GM19455 (cell line): ENCODE measurements around the gene CMTM8.
A peak's percentile ranks its signal among the peaks of the same experiment; 100 is the strongest.

ENCODE experiments used
- ATAC-seq: cut with Tn5 transposase; IDR thresholded peaks from one replicate; pipeline ENCODE4 v1.9.1; 2021; ENCODE audit not compliant: unreplicated experiment

The CMTM8 gene

DNA sequence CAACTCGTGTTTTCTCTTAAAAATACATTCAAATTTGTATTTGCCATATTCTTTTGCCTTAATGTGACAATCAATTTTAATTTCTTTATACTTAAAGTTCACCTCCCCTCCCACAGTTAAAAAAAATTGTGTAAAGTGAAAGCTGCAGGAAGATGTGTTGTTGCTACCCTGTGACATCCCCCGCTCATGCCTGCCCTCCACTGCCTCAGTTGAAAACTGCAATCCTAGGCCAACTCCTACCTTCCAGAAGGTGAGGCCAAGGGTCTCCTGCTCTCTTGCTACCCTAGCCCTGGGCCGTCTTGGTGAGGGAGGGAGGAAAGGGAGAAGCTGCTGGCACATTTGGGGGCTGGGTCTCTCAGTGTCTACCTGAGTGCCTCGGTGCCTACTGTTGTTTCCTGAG is 96.2 kb downstream of the CMTM8 start:
- ATAC-seq = no peak

- no peak for ATAC-seq
These were observed 97.1 kb downstream of the CMTM8 start for GRCh38 chr3:32335365-32336112.

- ATAC-seq = no peak
These were observed 97.6 kb downstream of the CMTM8 start for GRCh38 chr3:32336113-32336498.

GRCh38 chr3:32337505-32337904 is 99.0 kb downstream of the CMTM8 start:
- no peak for ATAC-seq

GRCh38 chr3:32340039-32340438 is 101.6 kb downstream of the CMTM8 start:
- no peak for ATAC-seq

DNA sequence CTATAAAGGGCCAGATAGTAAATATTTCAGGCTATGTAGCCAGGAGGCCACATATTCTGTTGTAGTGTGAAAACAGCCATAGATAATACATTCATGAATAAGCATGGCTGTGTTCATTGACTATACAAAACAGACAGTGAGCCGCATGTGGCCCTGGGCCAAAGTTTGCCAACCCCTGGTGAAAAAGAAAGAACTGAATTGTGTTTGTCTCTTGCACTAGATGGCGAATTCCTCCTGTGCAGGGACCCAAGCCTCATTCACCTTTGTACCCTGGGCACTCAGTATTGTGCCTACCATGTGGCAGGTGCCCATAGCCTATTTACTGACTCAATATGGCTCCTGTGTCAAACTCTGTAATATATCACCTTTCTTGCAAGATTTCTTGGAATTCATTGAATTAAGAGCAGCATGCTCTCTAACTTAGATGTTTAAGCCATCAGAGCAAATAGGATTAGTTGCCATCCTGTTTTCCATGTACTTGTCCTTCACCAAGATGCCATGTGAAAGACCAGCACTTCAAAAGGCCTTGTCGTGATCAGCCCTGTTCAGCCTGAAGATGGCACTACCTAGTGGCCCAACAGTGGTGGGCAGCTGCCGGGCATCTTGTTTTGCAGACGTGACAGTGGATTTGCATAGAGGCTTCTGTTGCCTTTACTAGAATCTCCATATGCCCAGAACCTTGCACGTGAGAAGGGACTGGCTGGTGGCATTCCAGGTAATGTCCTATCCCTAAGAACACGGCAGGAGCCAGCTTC is 102.3 kb downstream of the CMTM8 start:
- ATAC-seq = no peak

- no peak for ATAC-seq
These were observed 109.1 kb downstream of the CMTM8 start for GRCh38 chr3:32347343-32348125.

GRCh38 chr3:32349184-32349583 is 110.7 kb downstream of the CMTM8 start:
- no peak for ATAC-seq

GRCh38 chr3:32352563-32352962 is 114.1 kb downstream of the CMTM8 start:
- ATAC-seq = no peak

GRCh38 chr3:32353351-32353750 is 114.9 kb downstream of the CMTM8 start:
- ATAC-seq = no peak

DNA sequence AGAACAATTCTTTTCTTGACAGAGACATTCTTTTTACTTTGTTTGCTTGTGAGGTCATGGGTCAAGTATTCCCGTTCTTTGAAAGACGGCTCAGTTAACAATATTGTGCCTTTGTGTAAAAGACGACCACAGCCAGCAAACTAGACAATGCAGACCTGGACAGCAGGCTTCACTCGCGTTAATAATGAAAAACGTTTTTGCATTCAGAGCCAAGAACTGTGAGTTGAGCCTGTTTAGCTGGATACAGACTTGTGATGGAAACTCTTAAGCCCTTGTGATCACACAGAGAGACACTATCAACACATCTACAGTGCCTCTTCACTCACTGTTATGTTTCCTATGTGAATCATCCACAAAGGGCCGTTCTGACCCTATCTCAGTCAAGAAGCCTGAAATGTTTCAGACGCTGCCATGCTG is 115.9 kb downstream of the CMTM8 start:
- ATAC-seq = no peak

GRCh38 chr3:32355751-32356291 is 117.3 kb downstream of the CMTM8 start:
- no peak for ATAC-seq

- ATAC-seq = no peak
These were observed 121.4 kb downstream of the CMTM8 start for GRCh38 chr3:32359766-32360492.

- no peak for ATAC-seq
These were observed 122.0 kb downstream of the CMTM8 start for GRCh38 chr3:32360493-32360827.

GRCh38 chr3:32366638-32367397 is 128.3 kb downstream of the CMTM8 start:
- ATAC-seq = peak; percentile 50

DNA sequence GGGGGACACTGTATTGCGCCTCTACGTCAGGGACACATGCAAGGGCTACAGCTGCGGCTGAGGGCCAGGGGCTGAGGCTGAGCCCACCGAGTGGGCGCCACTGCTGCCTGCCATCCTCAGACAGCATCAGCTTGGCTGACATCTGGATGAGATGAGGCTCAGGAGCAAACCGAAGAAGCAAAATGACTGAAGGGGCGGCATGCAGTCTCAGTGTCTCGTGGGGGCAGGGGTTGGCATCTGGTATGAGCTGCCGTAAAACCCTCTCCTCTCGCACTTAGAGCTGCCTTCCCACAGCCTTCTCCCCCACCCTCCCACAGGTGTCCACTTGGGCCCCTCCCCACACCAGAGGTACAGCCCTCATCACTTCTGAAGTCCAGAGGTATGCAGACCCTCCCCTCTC is 129.0 kb downstream of the CMTM8 start:
- ATAC-seq = no peak

DNA sequence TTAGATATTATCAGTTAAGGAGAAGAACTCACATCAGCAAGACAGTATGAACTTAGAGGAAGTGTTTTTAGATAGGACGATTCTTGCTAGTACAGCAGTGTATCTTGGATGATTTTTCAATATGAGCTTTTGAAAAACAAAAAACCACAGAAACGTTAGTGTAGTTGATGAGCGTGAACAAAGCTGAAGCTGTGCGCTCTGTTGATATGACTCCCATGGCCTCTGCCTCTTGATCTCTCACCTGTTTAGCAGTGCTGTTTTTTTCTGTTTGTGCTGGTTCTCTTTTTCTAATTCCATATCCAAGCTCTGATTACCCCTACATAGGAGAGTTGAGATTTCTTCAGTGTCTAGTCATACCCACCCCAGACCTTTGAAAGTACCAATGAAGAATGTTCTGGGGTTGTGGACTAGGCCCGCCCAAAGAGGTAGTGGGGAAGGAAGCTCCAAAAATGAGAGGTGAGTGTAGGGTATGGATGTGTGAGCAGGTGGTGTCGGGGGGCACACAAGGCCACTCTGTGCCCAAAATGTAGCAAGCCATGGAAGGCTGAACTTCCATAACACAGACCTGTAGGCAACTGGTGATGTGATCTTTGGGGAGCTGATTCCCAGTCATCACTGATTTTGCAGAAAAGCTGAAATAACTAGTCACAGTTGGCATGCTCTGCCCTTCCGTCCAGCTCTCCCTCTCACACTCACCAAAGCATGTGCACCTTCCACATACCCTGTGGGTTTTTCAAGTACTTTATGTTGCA is 133.2 kb downstream of the CMTM8 start:
- no peak for ATAC-seq

DNA sequence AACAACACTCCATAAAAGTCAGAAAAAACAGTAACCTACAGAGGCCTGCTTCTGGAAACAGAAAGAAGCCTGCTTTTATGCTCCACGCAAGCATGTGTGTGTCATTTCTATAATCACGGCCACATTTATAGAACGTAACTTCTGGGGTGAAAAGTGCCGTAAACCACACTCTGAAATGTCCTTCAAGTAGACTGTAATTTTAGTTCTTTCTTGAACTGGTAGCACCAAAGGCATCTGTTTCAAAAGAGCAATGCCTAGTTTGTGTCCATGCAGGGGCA is 133.7 kb downstream of the CMTM8 start:
- ATAC-seq = no peak

DNA sequence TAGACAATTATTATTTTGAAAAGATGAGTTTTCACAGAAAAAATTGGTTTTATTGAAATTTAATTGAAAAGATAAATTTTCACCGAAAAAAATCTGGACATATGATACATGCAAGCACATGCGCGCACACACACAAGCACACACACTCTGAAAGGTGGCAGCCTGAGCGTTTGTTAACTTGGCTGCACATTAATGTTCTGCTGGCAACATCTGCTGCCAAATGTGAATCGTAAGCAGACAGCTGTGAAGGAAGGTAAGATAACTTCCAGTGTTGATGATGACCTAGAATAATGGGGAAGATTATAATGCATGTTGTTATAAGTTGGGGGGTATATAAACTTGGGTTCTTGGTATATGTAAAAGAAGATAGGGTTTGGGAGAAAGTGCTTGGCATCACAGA is 134.8 kb downstream of the CMTM8 start:
- no peak for ATAC-seq

GRCh38 chr3:32373844-32374243 is 135.4 kb downstream of the CMTM8 start:
- ATAC-seq = no peak
